ENCODE data around the gene CALN1. TPM values are rescaled to one million over a fixed set of nuclear protein-coding genes. Genes with fewer than 3 reads are reported as not detected.

CALN1 gene
- polyA plus RNA-seq, 3 donors, result under 0.01 TPM; not detected in 2

GRCh38 chr7:72265071-72265904 lies 146.8 kb downstream of the CALN1 start:
- whole genome bisulfite sequencing (ENCODE audit: insufficient coverage), result 88% methylated on average over 3 of the region's 7 CpGs
- intact Hi-C loops (cut with micrococcal nuclease), result no loop called here

DNA sequence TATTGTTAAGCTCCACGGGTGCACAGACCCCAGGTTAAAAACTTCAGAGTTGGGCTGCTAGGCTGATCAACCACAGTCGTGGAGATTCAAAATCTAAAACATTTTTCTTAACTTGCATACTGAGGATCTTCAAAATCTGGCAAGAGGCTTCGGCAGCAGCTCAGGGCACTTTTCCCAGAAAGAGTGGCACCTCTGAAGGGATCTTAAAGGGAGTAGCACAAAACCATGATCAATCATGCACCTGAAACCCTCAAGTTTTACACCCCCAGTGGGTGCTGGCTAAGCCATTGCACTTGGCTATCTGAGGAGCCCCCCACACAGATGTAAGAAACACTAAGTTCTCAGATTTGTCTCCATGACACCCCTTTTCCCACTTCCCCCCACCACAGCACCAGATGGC lies 151.7 kb downstream of the CALN1 start:
- H3K4me1 Mint-ChIP-seq, result no peaks in the 10 kb centered on the region
- no peaks in the 10 kb centered on the region for H4K20me1 ChIP-seq (ENCODE audit: insufficient read depth, low read length)
- H3K4me3 ChIP-seq (replicated peaks in 1 of 3; ENCODE audit: low read depth in 2 of 3, low read length in 3 of 3), result no peak overlapping the region
- 67% methylated on average over 3 of the region's 3 CpGs for WGBS (ENCODE audit: insufficient coverage)
- H3K27ac Mint-ChIP-seq, result no peak overlapping the region
- H3K9me3 ChIP-seq (replicated peaks in 1 of 2; ENCODE audit: control insufficient read depth in 1 of 2, insufficient read depth in 1 of 2, low read length in 2 of 2), result no peaks in the 10 kb centered on the region
- no peak overlapping the region for H3K4me3 Mint-ChIP-seq
- no peaks in the 10 kb centered on the region for H3K4me1 ChIP-seq (ENCODE audit: control insufficient read depth in 1 of 2, insufficient read depth in 2 of 2, low read length in 2 of 2)
- TF ChIP-seq, protein P1, sequence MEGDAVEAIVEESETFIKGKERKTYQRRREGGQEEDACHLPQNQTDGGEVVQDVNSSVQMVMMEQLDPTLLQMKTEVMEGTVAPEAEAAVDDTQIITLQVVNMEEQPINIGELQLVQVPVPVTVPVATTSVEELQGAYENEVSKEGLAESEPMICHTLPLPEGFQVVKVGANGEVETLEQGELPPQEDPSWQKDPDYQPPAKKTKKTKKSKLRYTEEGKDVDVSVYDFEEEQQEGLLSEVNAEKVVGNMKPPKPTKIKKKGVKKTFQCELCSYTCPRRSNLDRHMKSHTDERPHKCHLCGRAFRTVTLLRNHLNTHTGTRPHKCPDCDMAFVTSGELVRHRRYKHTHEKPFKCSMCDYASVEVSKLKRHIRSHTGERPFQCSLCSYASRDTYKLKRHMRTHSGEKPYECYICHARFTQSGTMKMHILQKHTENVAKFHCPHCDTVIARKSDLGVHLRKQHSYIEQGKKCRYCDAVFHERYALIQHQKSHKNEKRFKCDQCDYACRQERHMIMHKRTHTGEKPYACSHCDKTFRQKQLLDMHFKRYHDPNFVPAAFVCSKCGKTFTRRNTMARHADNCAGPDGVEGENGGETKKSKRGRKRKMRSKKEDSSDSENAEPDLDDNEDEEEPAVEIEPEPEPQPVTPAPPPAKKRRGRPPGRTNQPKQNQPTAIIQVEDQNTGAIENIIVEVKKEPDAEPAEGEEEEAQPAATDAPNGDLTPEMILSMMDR (IDR thresholded peaks at IDR 0.05), result no peak
- H3K79me2 ChIP-seq (ENCODE audit: insufficient read depth, low read length), result no peaks in the 10 kb centered on the region
- H3K36me3 Mint-ChIP-seq, result no peaks in the 10 kb centered on the region
- H3K4me2 ChIP-seq (replicated peaks; ENCODE audit: extremely low read depth, low read length, poor library complexity, severe bottlenecking), result no peak overlapping the region
- H3K27ac ChIP-seq (ENCODE audit: low read depth in 1 of 2, low read length in 2 of 2), result no peak overlapping the region
- no peaks in the 10 kb centered on the region for H3K36me3 ChIP-seq (replicated peaks in 1 of 2; ENCODE audit: control insufficient read depth in 1 of 2, insufficient read depth in 2 of 2, low read length in 2 of 2)
- intact Hi-C loops (cut with micrococcal nuclease), result no loop called here
- no peak overlapping the region for H3K9ac ChIP-seq (ENCODE audit: insufficient read depth, low read length, poor library complexity, severe bottlenecking)
- no peak overlapping the region for H2AFZ ChIP-seq (ENCODE audit: insufficient read depth, low read depth, low read length, poor library complexity, severe bottlenecking)
- DNase-seq, result no peak
- peaks cover 0 to 6% (median 2%) of the 10 kb centered on the region in 3 donors for H3K27me3 Mint-ChIP-seq (ENCODE audit: low read depth in 3 of 3)
- no peaks in the 10 kb centered on the region for H3K27me3 ChIP-seq (ENCODE audit: control insufficient read depth in 2 of 2, insufficient read depth in 2 of 2, low read length in 2 of 2)
- H3K9me3 Mint-ChIP-seq, result peaks cover 0 to 8% (median 0%) of the 10 kb centered on the region in 7 donors

More at GRCh38 chr7:72265071-72265904, 146.8 kb downstream of the CALN1 start:
- Mint-ChIP-seq H3K36me3 (no peaks in the 10 kb centered on the region), H3K9me3 (peaks cover 0 to 5% (median 3%) of the 10 kb centered on the region in 7 donors), H3K27me3 (ENCODE audit: low read depth in 3 of 3) (peaks cover 0 to 4% (median 4%) of the 10 kb centered on the region in 3 donors), H3K27ac (no peak overlapping the region), H3K4me3 (no peak overlapping the region), H3K4me1 (no peaks in the 10 kb centered on the region)
- Histone ChIP-seq H3K9me3 (replicated peaks in 1 of 2; ENCODE audit: control insufficient read depth in 1 of 2, insufficient read depth in 1 of 2, low read length in 2 of 2) (no peaks in the 10 kb centered on the region), H3K4me3 (replicated peaks in 1 of 3; ENCODE audit: low read depth in 2 of 3, low read length in 3 of 3) (no peak overlapping the region), H2AFZ (ENCODE audit: insufficient read depth, low read depth, low read length, poor library complexity, severe bottlenecking) (no peak overlapping the region), H3K4me1 (ENCODE audit: control insufficient read depth in 1 of 2, insufficient read depth in 2 of 2, low read length in 2 of 2) (no peaks in the 10 kb centered on the region), H3K27ac (ENCODE audit: low read depth in 1 of 2, low read length in 2 of 2) (no peak overlapping the region), H3K27me3 (ENCODE audit: control insufficient read depth in 2 of 2, insufficient read depth in 2 of 2, low read length in 2 of 2) (no peaks in the 10 kb centered on the region), H3K36me3 (replicated peaks in 1 of 2; ENCODE audit: control insufficient read depth in 1 of 2, insufficient read depth in 2 of 2, low read length in 2 of 2) (no peaks in the 10 kb centered on the region), H3K9ac (ENCODE audit: insufficient read depth, low read length, poor library complexity, severe bottlenecking) (no peak overlapping the region), H3K79me2 (ENCODE audit: insufficient read depth, low read length) (no peaks in the 10 kb centered on the region), H4K20me1 (ENCODE audit: insufficient read depth, low read length) (no peaks in the 10 kb centered on the region), H3K4me2 (replicated peaks; ENCODE audit: extremely low read depth, low read length, poor library complexity, severe bottlenecking) (no peak overlapping the region)
- TF ChIP-seq, protein P1 (IDR thresholded peaks at IDR 0.05), result no peak
- DNase-seq, result no peak

Data from CD14-positive monocyte (primary cell).